SU-DHL-6 (cell line): ENCODE results near the gene SPAG4.

Experiments used
- H2AFZ ChIP-seq: fragments of 200-600 bp; sonication (generic); 2 replicates; pipeline ENCODE4 v1.6.1; 2014; ENCODE audit warnings: low read depth, mild to moderate bottlenecking, moderate library complexity, mixed read lengths, antibody characterized with exemption, low read length; ENCODE audit not compliant: severe bottlenecking
- H3F3A ChIP-seq: fragments of 200-600 bp; shearing (Covaris generic); 2 replicates; pipeline ENCODE4 v1.6.0; 2016; ENCODE audit warnings: antibody characterized with exemption, mild to moderate bottlenecking; ENCODE audit not compliant: insufficient read depth
- H3K27ac ChIP-seq: fragments of 200-600 bp; sonication (generic); 2 replicates; pipeline ENCODE4 v1.5.1; 2016; ENCODE audit warnings: low read depth, mild to moderate bottlenecking, low read length, moderate library complexity, mixed read lengths
- H3K27me3 ChIP-seq: fragments of 200-600 bp; sonication (generic), shearing (Covaris generic); 2 replicates; pipeline ENCODE4 v1.6.0; 2014; ENCODE audit warnings: mild to moderate bottlenecking, low read length
- H3K36me3 ChIP-seq: fragments of 200-600 bp; sonication (generic); 2 replicates; pipeline ENCODE4 v1.6.1; 2014; ENCODE audit warnings: mild to moderate bottlenecking, low read length, mixed read lengths
- H3K4me2 ChIP-seq: fragments of 300-600, 200-600 bp; shearing (Covaris generic), sonication (generic); 2 replicates; pipeline ENCODE4 v1.6.0; 2014; ENCODE audit warnings: low read length, low read depth, mild to moderate bottlenecking; ENCODE audit not compliant: poor library complexity, severe bottlenecking
- H3K4me3 ChIP-seq: fragments of 200-600 bp; sonication (generic); 2 replicates; pipeline ENCODE4 v1.5.1; 2014; ENCODE audit warnings: antibody characterized with exemption, low read length, mild to moderate bottlenecking, mixed read lengths; ENCODE audit not compliant: insufficient read depth, poor library complexity, severe bottlenecking
- H3K79me2 ChIP-seq: fragments of 200-600 bp; sonication (generic); 2 replicates; pipeline ENCODE4 v1.6.1; 2014; ENCODE audit warnings: mild to moderate bottlenecking, low read length, moderate library complexity; ENCODE audit not compliant: insufficient read depth
- H3K9ac ChIP-seq: fragments of 200-600 bp; sonication (generic); 2 replicates; pipeline ENCODE4 v1.7.0; 2014; ENCODE audit warnings: mild to moderate bottlenecking, low read length
- H3K9me2 ChIP-seq: fragments of 200-600 bp; sonication (generic); replicated peaks from 2 replicates; pipeline ENCODE4 v1.6.1; 2014; ENCODE audit warnings: low read length; ENCODE audit not compliant: insufficient read depth
- H3K9me3 ChIP-seq: fragments of 200-600 bp; sonication (generic); 2 replicates; pipeline ENCODE4 v1.6.1; 2014; ENCODE audit warnings: low read length, mixed read lengths; ENCODE audit not compliant: insufficient read depth
- H4K20me1 ChIP-seq: fragments of 200-600 bp; sonication (generic); 2 replicates; pipeline ENCODE4 v1.6.1; 2014; ENCODE audit warnings: low read depth, mild to moderate bottlenecking, antibody characterized with exemption, low read length, moderate library complexity, mixed read lengths
- CTCF ChIP-seq: fragments of 200-600 bp; sonication (generic); IDR thresholded peaks from one replicate; pipeline ENCODE4 v1.5.1; 2017; ENCODE audit warnings: antibody characterized with exemption, mild to moderate bottlenecking, low read length, moderate library complexity; ENCODE audit not compliant: insufficient read depth, poor library complexity, severe bottlenecking
- EZH2phosphoT487 ChIP-seq: fragments of 200-600 bp; sonication (generic), shearing (Covaris generic); conservative IDR thresholded peaks from 2 replicates; pipeline ENCODE4 v1.6.1; 2018; ENCODE audit warnings: mild to moderate bottlenecking, antibody characterized with exemption, low read length, moderate library complexity, mixed read lengths

The SPAG4 gene

GRCh38 chr20:35615667-35616464, at the start of gene SPAG4:
Gene SPAG4 (plus strand): TSS chr20:35615829. CDS start chr20:35616004, 175 bp downstream.
- Histone ChIP-seq H3K79me2 (no peaks in the 10 kb centered on the region), H3F3A (no peaks in the 10 kb centered on the region), H4K20me1 (no peaks in the 10 kb centered on the region), H3K9me3 (no peaks in the 10 kb centered on the region), H3K9ac (peak within 1 kb of the TSS; percentile 59), H3K36me3 (no peaks in the 10 kb centered on the region), H3K27me3 (no peaks in the 10 kb centered on the region), H3K27ac (peak within 1 kb of the TSS; percentile 67), H3K4me3 (peak within 1 kb of the TSS; percentile 39), H2AFZ (peak within 1 kb of the TSS; percentile 95), H3K9me2 (no peaks in the 10 kb centered on the region), H3K4me2 (peak within 1 kb of the TSS; percentile 63)
- TF ChIP-seq EZH2phosphoT487, result no peak
- TF ChIP-seq CTCF, result no peak

GRCh38 chr20:35568645-35569044, 47.0 kb upstream of the SPAG4 start:
- H3K9ac ChIP-seq, result no peak overlapping the region
- no peaks in the 10 kb centered on the region for H3K27me3 ChIP-seq
- H3K36me3 ChIP-seq, result no peaks in the 10 kb centered on the region
- no peak overlapping the region for H2AFZ ChIP-seq
- H3K4me3 ChIP-seq, result no peak overlapping the region
- no peaks in the 10 kb centered on the region for H3K79me2 ChIP-seq
- no peaks in the 10 kb centered on the region for H3K9me3 ChIP-seq
- no peak overlapping the region for H3K27ac ChIP-seq
- TF ChIP-seq EZH2phosphoT487 (no peak), CTCF (no peak)
- H3K9me2 ChIP-seq, result no peaks in the 10 kb centered on the region
- H3K4me2 ChIP-seq, result no peak overlapping the region
- no peaks in the 10 kb centered on the region for H3F3A ChIP-seq
- no peaks in the 10 kb centered on the region for H4K20me1 ChIP-seq

- TF ChIP-seq CTCF, result no peak
- no peak for TF ChIP-seq EZH2phosphoT487
- H4K20me1 ChIP-seq, result no peaks in the 10 kb centered on the region
- no peaks in the 10 kb centered on the region for H3K36me3 ChIP-seq
- no peaks in the 10 kb centered on the region for H3F3A ChIP-seq
- no peaks in the 10 kb centered on the region for H3K79me2 ChIP-seq
- no peaks in the 10 kb centered on the region for H3K27me3 ChIP-seq
- H2AFZ ChIP-seq, result no peak overlapping the region
- no peak overlapping the region for H3K4me3 ChIP-seq
- H3K9ac ChIP-seq, result no peak overlapping the region
- no peaks in the 10 kb centered on the region for H3K9me3 ChIP-seq
- H3K4me2 ChIP-seq, result no peak overlapping the region
- no peak overlapping the region for H3K27ac ChIP-seq
- H3K9me2 ChIP-seq, result no peaks in the 10 kb centered on the region
Measured at GRCh38 chr20:35571555-35571954, 44.1 kb upstream of the SPAG4 start.
